IMR-90 (cell line): Measurements from ENCODE around the gene CCNYL1.
"Not testable (repeated sequence)": the region's sequence is repeated elsewhere in the genome, so short reads cannot be mapped to it uniquely, and the experiment has no call there.

Source experiments
- CEBPB ChIP-seq: IDR thresholded peaks from 2 replicates; pipeline ENCODE4 v1.6.1; 2012; ENCODE audit warnings: low read depth, low read length, improper control_type of control experiment
- CHD1 ChIP-seq: IDR thresholded peaks from 2 replicates; pipeline ENCODE4 v1.6.1; 2012; ENCODE audit warnings: low read depth, low read length, improper control_type of control experiment
- CTCF ChIP-seq: conservative IDR thresholded peaks from 2 replicates; pipeline ENCODE4 v1.5.1; 2012; ENCODE audit warnings: mild to moderate bottlenecking, low read depth, low read length, improper control_type of control experiment
- FOS ChIP-seq: fragments of 150-350 bp; IDR thresholded peaks from 2 replicates; pipeline ENCODE4 v1.6.1; 2016; ENCODE audit warnings: low read depth, low read length
- MAZ ChIP-seq: IDR thresholded peaks from 2 replicates; pipeline ENCODE4 v1.6.1; 2012; ENCODE audit warnings: low read depth, mild to moderate bottlenecking, low read length, improper control_type of control experiment, moderate library complexity, borderline replicate concordance
- MXI1 ChIP-seq: IDR thresholded peaks from 2 replicates; pipeline ENCODE4 v1.6.1; 2012; ENCODE audit warnings: low read depth, mild to moderate bottlenecking, low read length, moderate library complexity, borderline replicate concordance
- POLR2A ChIP-seq: IDR thresholded peaks from 2 replicates; pipeline ENCODE4 v1.6.1; 2012; ENCODE audit warnings: mild to moderate bottlenecking, low read depth, low read length
- RAD21 ChIP-seq: IDR thresholded peaks from 2 replicates; pipeline ENCODE4 v1.6.1; 2012; ENCODE audit warnings: low read length, improper control_type of control experiment
- RCOR1 ChIP-seq: IDR thresholded peaks from 2 replicates; pipeline ENCODE4 v1.6.1; 2012; ENCODE audit warnings: mild to moderate bottlenecking, low read length, improper control_type of control experiment; ENCODE audit not compliant: insufficient replicate concordance
- RFX5 ChIP-seq: IDR thresholded peaks from 2 replicates; pipeline ENCODE4 v1.8.0; 2012; ENCODE audit warnings: low read depth, mild to moderate bottlenecking, low read length, moderate library complexity
- SMC3 ChIP-seq: fragments of 150-350 bp; IDR thresholded peaks from 2 replicates; pipeline ENCODE4 v1.6.1; 2016; ENCODE audit warnings: low read depth, mild to moderate bottlenecking, antibody characterized with exemption, low read length, moderate library complexity
- TF ChIP-seq, protein P1 (sequence below): fragments of 150-350 bp; IDR thresholded peaks from 2 replicates; pipeline ENCODE4 v1.6.1; 2016; ENCODE audit warnings: low read depth, mild to moderate bottlenecking, low read length, moderate library complexity, borderline replicate concordance

DNA sequence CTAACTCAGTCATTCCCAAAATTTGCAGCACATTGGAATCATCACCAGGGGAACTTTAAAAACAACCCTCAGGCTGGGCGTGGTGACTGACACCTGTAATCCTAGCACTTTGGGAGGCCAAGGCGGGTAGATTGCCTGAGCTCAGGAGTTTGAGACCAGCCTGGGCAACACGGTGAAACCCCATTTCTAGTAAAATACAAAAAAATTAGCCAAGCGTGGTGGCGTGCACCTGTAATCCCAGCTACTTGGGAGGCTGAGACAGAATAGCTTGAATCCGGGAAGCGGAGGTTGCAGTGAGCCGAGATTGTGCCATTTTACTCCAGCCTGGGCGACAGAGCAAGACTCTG lies 24.0 kb downstream of the CCNYL1 start:
- not testable (repeated sequence) for TF ChIP-seq CTCF, POLR2A, CHD1, FOS, RCOR1, RAD21, CEBPB, RFX5, MAZ, MXI1, SMC3
- TF ChIP-seq, protein P1, sequence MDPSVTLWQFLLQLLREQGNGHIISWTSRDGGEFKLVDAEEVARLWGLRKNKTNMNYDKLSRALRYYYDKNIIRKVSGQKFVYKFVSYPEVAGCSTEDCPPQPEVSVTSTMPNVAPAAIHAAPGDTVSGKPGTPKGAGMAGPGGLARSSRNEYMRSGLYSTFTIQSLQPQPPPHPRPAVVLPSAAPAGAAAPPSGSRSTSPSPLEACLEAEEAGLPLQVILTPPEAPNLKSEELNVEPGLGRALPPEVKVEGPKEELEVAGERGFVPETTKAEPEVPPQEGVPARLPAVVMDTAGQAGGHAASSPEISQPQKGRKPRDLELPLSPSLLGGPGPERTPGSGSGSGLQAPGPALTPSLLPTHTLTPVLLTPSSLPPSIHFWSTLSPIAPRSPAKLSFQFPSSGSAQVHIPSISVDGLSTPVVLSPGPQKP: not testable (repeated sequence)
